GM21825 (cell line): ENCODE data around the gene ZNF668.

Source experiments
- ATAC-seq: cut with Tn5 transposase; IDR thresholded peaks from one replicate; pipeline ENCODE4 v1.9.1; 2021; ENCODE audit warnings: mild to moderate bottlenecking, moderate library complexity; ENCODE audit not compliant: unreplicated experiment

Gene ZNF668

DNA sequence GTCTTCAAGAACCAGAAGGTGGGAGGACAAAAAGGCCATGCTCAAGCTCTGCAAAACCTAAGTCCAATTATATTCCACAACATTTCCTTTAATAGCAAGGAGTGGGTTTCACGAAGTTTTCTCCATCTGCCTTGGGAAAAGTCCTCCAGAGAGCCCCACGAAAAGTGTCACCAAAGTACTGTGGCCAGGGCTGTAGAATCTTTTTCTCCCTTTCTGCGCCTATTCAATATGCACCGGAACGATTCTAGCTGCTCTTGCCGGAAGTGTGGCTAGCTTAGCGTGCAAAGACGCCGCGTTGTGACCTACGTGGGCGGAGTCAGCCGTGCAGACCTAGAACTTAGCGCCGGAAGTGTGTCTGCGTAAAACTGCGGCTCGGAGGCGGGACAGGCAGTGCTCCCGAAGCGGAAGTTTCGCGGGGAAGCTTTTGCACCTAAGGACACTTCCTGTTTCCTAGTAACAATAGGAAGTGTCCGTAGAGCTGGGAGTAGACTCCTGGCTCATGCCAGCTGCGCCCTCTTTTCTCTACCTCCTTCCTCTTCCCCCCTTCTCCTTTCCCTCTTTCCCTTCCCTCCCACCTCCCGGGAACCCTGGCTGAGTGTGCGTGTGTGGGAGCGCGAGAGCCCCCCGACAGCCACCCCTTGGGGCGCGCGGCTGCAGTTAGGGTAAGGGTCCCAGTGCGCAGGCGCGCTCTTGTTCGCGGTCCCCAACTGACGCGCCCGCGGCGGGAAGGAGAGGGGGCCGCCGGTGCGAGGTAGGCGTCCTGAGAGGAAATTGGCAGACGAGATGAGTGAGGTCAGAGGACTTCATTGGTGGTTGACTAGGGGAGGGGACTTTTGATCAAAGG lies at the start of gene ZNF668, which contains the start of gene ZNF646:
Gene ZNF668, minus strand, starts transcription at position 271 of the 844 bp plus-strand sequence. CDS start 9,781 bp downstream, outside the sequence.
Gene ZNF646, plus strand, starts transcription at position 453 of the 844 bp plus-strand sequence. CDS start 1,903 bp downstream, outside the sequence.
- ATAC-seq, result peak; percentile 74

GRCh38 chr16:31120129-31120528 lies 46.1 kb upstream of the ZNF668 start:
- no peak for ATAC-seq

GRCh38 chr16:31118223-31119155 lies 44.4 kb upstream of the ZNF668 start:
- ATAC-seq, result no peak

DNA sequence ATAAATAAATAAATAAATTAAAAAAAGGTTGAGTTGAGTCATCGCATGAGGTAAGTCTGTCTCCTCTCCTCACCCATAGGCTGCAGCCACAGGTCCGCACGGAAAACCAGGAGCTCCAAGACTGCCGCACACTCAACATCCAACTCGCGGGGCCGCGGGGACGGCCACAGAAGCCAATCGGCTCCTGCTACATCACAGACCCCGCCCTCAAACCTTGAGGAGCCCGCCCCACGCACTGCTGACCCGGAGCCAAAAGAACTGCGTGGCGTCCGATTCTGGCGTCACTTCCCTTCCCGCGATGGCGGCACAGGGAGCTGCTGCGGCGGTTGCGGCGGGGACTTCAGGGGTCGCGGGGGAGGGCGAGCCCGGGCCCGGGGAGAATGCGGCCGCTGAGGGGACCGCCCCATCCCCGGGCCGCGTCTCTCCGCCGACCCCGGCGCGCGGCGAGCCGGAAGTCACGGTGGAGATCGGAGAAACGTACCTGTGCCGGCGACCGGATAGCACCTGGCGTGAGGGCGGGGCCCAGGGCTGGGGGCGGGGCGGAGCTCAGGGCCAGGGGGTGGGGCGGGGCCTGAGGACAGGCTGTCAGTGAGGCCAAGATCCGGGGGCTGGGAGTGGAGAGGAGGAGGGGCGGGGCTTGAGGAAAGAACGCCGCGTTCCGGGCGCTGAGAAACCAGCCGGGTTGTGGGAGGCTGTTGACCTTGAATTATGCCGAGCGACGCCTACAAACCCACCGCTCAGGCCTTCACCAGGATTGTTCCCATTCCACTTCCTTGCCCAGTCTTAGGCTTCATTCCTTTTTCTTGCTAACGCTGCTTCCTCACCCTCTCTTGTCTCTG lies 43.6 kb upstream of the ZNF668 start, which contains the start of gene KAT8:
Gene KAT8, plus strand, starts transcription at position 281 of the 839 bp plus-strand sequence. Its CDS starts 18 bp downstream, at position 299.
- ATAC-seq, result peak; percentile 84

- ATAC-seq, result no peak
These were observed 40.4 kb upstream of the ZNF668 start for GRCh38 chr16:31114468-31114867.

DNA sequence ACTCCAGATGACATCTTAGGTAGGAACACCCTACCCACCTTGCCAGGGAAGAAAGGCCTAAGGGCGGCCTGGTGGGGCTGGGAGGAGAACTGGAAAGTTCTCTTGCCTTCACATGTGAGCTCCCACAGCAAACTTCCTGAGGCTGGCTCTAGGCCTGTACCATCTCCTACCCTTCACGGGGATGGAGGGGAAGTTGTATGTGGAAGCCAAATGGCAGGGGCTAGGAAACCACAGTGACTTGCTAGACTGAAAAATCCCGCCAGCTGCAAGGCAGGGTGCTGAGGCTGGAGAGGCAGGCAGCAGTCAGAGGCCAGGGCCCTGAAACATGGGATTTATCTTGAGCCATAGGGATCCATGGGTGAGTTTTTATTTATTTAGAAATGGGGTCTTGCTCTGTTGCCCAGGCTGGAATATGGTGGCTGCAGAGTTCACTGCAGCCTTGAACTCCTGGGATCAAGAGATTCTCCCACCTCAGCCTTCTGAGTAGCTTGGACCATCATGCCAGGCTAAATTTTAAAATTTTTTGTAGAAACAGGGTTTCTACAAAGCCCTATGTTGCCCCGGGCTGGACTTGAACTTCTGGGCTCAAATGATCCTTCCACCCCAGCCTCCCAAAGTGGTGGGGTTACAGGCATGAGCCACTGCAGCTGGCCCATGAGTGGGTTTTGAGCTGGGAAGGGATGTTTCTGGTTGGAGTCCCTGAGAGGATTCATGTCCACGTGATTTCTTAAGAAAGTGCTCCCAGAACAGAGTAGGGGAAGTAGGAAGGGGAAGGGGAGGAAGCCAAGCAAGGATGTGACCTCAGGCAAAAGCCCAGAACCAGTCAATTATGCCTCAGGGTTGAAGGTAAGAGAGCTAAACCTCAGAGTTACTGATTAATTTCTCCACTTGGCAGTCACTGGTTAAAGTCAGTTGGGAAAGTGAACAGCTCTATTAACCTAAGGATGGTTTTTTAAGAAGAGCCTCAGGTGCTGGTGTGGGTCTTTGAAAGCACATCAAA lies 39.4 kb upstream of the ZNF668 start:
- ATAC-seq, result no peak

- no peak for ATAC-seq
These were observed 38.7 kb upstream of the ZNF668 start for GRCh38 chr16:31112711-31113110.

DNA sequence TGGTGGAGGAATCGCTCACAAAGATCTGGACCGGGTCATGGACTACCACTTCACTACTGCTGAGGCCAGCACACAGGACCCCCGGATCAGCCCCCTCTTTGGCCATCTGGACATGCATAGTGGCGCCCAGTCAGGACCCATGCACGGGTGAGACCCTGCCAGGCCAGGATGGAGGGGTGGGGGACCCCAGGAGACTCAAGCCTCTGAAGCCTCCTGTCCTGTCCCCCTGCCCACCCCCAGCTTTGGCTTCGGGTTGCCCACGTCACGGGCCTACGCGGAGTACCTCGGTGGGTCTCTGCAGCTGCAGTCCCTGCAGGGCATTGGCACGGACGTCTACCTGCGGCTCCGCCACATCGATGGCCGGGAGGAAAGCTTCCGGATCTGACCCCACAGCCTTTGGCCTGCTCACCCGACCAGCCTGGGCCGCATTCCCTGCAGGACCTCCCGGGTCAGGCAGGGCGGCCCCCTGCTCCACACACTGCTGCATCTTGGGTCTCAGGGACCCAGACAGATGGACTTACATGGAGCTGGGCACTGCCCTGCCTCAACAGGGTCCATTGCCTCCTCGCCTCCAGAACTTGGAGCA lies 37.9 kb upstream of the ZNF668 start:
- ATAC-seq, result no peak

- ATAC-seq, result no peak
These were observed 36.3 kb upstream of the ZNF668 start for GRCh38 chr16:31110106-31111034.

DNA sequence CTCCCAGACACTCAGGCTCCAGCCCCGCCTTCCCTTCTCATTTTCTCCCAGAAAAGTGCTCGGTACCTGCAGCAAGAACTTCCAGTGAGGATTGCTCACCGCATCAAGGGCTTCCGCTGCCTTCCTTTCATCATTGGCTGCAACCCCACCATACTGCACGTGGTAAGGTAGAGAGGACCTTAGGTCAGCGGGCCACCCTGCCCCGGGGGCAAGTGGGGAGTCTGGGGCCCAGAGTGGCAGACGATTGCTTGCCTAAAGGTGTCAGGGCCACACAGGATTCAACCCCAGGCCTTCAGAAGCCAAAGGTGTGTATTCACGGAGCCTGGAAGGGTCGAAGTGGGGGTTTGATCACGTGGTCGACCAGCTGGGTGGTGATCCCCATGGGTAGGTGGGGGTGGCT lies 35.6 kb upstream of the ZNF668 start:
- no peak for ATAC-seq

- no peak for ATAC-seq
These were observed 34.9 kb upstream of the ZNF668 start for GRCh38 chr16:31108794-31109558.

- ATAC-seq, result peak; percentile 76
These were observed 34.2 kb upstream of the ZNF668 start, which contains the start of gene BCKDK for GRCh38 chr16:31108035-31108793. BCKDK (plus strand) TSS chr16:31108386; CDS start chr16:31109224, 838 bp downstream.

- ATAC-seq, result peak; percentile 55
These were observed 33.4 kb upstream of the ZNF668 start for GRCh38 chr16:31107465-31107867.

DNA sequence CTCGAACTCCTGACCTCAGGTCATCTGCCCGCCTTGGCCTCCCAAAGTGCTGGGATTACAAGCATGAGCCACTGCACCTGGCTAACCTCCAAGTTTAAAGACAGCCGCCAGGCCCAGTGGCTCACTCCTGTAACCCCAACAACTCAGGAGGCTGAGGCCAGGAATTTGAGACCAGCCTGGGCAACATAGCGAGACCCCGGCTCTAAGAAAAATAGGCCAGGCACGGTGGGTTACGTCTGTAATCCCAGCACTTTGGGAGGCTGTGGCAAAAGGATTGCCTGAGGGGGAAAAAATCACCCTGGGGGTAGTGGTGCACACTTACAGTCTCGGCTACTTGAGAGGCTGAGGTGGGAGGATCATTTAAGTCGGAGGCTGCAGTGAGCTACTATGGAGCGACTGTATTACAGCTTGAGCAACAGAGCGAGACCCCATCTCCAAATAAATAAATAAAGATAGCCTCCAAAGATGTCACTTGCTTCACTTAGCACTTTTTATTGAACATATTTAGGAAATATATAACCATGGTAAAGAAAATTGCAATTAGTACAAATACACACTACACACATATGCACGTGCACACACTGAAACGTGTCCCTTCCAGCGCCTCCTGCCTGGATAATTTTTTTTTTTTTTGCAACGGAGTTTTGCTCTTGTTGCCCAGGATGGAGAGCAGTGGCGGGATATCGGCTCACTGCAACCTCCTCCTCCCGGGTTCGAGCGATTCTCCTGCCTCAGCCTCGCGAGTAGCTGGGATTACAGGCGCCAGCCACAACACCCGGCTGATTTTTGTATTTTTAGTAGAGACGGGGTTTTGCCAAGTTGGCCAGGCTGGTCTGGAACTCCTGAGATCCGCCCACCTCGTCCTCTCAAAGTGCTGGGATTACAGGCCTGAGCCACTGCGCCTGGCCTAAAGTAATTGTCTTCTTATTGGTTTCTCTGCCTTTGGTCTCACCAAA lies 32.7 kb upstream of the ZNF668 start:
- ATAC-seq, result no peak

DNA sequence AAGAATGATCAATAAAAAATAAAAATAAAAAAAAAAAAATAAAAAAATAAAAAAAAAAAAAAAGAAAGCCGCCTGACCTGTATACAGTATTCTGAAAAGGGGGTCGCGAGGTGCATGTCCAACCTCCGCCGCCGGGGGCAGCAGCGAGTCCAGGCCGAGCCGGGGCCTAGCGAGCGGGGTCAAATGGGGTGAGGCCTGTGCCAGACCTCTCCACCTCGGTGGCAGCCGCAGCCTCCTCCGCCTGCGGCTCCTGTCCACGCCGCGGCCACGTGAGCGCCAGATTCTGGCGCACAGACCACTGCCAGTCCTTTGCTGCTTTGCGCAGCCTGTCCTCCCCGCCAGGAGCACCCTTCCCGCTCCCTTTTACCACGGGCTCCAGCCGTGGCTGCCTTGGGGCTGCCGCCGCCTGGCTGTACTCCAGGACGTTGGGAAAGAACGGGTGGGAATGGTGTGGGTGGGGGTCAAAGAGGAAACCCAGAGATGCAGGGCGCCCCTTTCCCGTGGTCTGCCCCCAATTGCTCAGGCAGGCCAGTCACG lies 31.7 kb upstream of the ZNF668 start:
- ATAC-seq, result no peak
